GM12892 (cell line): ENCODE results near the gene ZDHHC4.
"Not testable (repeated sequence)": the region's sequence is repeated elsewhere in the genome, so short reads cannot be mapped to it uniquely, and the experiment has no call there.

Experiments
- DNase-seq: peaks from one replicate; pipeline ENCODE4 v3.0.0; 2011; ENCODE audit not compliant: insufficient read length
- FAIRE-seq: peaks from 2 replicates; lab custom pipeline; 2011; peaks lifted over from hg19 to GRCh38; lab: Jason Lieb, UNC
- POLR2A ChIP-seq: IDR thresholded peaks from 2 replicates; pipeline ENCODE4 v1.6.1; 2011; ENCODE audit warnings: low read depth, low read length, control low read depth
- POLR2AphosphoS5 ChIP-seq: IDR thresholded peaks from 2 replicates; pipeline ENCODE4 v1.6.1; 2011; ENCODE audit warnings: low read depth, low read length, control low read depth
- TAF1 ChIP-seq: IDR thresholded peaks from 2 replicates; pipeline ENCODE4 v1.6.1; 2011; ENCODE audit warnings: low read depth, mild to moderate bottlenecking, control low read depth, low read length, borderline replicate concordance

Gene ZDHHC4

DNA sequence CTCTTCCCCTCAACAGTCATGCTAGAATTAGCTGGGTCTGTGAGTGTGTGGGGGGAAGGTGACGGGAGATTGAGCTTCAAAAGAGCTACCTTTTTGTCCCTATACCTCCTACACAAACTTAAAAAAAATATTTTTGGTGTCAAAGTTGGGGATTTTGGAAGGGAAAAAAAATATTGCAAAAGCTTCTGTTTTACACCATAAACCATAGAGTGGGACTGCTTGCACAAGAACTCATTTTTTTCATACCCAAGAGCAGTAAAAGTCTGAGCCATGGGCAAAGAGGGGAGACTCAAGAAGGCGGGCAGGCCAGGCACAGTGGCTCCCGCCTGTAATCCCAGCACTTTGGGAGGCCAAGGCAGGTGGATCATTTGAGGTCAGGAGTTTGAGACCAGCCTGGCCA is 9.4 kb upstream of the ZDHHC4 start:
- TF ChIP-seq TAF1 (no peak), POLR2A (no peak), POLR2AphosphoS5 (no peak)
- no peak for DNase-seq
- FAIRE-seq = no peak

DNA sequence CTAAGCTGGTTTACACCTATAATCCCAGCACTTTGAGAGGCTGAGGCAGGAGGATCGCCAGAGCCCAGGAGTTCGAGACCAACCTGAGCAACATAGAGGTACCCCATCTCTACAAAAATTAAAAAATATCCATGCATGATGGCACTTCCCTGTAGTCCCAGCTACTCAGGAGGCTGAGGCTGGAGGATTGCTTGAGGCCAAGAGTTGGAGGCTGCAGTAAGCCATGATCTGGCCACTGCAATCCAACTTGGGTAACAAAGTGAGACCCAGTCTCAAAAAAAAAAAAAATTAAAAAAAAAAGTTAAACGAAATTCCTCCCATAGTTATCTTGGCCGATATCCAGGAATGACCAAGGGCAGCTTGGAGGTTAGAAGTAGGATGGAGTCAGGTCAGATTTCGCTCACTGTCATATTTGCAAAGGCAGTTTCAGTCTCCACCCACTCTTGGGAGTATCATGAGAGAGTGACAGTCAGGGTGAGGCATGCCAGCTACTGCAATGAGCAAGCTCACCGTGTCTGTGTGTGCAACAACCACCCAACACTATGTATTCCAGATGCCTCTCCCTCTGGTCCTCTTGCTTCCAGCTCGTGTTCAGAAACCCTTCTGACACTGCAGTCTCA is 6.0 kb upstream of the ZDHHC4 start:
- FAIRE-seq = no peak
- TF ChIP-seq TAF1 (no peak), POLR2AphosphoS5 (no peak)
- no peak for DNase-seq

DNA sequence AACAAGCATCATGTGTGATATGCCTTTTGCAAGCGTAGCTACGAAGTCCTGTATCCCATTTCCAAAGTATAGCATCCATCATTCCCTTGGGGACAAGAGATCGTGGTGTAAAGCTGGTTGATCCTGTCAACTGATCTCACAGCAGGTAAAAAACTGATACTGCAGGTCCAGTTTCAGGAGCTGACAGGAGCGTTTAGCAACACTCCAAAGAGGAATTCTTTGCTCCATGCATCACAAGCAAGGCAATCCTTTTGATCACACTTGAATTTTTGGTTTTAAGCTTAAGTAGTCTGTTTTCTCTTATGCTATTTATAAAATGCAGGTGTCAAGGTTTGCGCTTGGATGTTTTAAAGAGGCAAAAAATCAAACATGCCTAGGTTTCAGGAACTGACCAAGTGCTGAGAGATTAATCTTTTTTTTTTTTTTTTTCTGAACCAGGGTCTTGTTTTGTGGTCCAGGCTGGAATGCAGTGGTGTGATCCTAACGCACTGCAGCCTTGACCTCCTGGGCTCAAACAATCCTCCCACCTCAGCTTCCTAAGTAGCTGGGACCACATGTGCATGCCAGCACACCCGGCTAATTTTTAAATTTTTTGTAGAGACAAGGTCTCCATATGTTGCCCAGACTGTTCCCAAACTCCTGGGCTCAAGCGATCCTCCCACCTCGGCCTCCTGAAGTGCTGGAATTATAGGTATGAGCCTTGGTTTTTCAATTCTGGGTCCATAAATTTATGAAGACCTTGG is 1.8 kb upstream of the ZDHHC4 start:
- TF ChIP-seq TAF1 = no peak
- no peak for TF ChIP-seq POLR2A
- TF ChIP-seq POLR2AphosphoS5 = no peak
- DNase-seq (no peak), FAIRE-seq (no peak)

DNA sequence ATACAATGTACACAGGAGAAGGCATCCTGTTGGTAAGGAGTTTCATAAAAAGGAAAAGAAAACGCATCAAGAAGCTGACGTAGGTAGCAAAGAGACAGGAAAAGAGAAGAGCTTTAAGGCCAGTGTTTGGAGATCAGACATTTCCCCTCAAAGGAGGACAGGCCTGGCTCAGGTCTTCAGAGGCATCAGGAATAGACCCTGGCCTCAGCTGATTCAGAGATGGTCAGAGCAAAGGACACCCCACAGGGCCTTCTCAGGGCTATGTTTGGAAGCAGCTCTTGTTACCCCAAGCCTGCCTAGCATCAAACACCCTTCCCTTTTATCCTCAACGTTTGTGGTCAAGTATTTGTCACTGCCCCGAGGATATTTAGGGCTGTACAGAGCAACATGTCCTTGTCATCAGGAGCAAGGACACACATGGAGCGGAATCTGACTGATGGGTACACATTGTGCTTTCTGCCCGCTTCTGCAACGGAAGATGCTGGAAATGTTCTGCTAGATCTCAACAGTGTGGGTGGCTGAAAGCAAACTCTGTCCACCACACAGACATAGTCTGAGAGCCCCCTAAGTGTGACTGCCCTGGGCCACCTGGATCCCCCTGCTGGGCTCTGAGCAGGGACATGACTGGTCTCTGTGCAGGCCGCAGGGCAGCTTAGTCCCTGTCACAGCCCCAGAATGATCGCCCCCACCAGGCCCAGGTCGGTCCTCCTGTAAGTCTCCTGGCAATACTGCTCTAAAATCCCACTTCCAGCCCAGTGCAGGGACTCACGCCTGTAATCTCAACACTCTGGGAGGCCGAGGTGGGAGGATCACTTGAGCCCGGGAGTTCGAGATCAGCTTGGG is 1.0 kb upstream of the ZDHHC4 start:
- TF ChIP-seq TAF1 (no peak), POLR2A (no peak), POLR2AphosphoS5 (no peak)
- no peak for DNase-seq
- FAIRE-seq = no peak

DNA sequence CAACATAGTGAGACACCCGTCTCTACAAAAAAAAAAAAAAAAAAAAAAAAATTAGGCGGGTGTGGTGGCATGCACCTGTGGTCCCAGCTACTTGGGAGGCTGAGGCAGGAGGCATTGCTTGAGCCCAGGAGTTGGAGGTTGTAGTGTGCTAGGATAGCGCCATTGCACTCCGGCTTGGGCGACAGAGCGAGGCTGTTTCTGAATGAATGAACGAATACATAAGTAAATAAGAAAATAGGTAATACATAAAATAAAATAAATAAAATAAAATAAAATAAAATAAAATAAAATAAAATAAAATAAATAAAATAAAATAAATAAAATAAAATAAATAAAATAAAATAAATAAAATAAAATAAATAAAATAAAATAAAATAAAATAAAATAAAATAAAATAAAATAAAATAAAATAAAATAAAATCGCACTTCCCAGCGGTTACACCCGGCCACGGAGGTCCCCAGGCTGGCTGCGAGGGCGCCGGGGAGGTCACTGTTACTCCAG is 336 bp upstream of the ZDHHC4 start:
- DNase-seq, FAIRE-seq: not testable (repeated sequence)

DNA sequence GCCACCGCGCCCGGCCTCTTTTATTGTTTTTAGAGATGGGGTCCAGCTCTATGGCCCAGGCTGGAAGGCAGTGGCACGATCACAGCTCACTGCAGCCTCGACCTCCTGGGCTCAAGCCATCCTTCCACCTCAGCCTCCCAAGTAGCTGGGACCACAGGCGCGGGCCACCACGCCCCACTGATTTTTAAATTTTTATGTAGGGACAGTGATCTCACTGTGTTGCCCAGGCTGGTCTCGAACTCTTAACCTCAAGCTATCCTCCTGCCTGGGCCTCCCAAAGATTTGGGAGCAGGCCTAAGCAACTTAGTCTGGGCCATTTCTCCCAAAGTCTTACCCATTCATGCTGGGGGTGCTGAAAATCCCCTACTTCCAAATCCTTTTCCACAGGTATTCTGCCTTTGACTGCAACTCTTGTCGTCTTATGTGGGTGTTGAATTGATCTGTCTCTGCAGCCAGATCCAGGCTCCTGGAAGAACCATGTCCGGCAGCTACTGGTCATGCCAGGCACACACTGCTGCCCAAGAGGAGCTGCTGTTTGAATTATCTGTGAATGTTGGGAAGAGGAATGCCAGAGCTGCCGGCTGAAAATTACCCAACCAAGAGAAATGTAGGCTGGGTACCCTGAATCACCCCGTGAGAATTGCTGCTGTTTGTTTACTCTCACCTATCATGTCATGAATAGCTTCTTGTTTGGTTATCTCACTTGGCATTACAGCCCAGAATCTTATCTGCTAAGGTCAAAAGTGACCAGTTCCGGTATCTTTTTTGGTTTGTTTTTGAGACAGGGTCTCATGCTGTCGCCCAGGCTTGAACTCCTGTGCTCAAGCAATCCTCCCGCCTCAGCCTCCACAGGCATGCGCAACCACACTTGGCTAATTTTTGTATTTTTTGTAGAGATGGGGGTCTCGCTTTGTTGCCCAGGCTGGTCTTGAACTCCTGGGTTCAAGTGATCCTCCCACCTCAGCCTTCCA is 1.1 kb downstream of the ZDHHC4 start:
- no peak for DNase-seq
- FAIRE-seq = no peak
- no peak for TF ChIP-seq POLR2A
- no peak for TF ChIP-seq POLR2AphosphoS5
- no peak for TF ChIP-seq TAF1

DNA sequence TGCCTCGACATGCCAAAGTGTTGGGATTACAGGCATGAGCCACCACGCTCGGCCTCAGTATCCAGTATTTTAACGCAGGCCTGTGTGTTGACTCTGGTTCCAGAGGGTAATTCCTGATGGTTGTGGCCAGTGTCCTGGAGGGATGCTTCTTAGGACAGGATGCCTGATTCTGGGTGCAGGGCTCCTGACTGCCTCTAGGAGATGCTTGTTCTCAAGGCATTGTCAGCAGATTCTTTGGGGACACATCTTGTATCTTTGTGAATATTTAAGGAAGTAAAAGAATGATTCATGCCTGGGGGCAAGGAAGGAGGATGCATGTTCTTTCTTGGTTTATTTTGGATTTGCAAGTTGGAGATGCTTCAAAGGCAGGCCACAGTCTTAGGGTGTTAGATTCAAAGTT is 2.2 kb downstream of the ZDHHC4 start:
- DNase-seq = no peak
- no peak for FAIRE-seq
- TF ChIP-seq TAF1 (no peak), POLR2A (no peak), POLR2AphosphoS5 (no peak)

DNA sequence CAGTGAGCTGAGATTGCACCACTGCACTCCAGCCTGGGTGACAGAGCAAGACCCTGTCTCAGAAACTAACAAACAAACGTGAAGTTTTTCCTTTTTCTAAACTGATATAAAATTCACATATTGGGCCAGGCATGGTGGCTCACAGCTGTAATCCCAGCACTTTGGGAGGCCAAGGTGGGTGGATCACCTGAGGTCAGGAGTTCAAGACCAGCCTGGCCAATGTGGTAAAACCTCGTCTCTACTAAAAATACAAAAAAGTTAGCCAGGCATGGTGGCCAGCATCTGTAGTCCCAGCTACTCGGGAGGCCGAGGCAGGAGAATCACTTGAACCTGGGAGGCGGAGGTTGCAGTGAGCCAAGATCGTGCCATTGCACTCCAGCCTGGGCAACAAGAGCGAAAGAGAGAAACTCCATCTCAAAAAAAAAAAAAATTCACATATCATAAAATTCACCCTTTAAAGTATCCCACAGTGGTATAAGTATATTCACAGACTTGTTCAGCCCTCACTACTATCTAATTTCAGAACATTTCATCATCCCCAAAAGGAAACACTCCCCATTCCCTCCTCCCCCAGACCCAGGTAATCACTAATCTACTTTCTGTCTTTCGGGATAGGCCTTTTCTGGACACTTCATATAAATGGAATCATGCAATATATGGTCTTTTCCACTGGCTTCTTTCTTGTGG is 8.6 kb downstream of the ZDHHC4 start:
- FAIRE-seq, DNase-seq: not testable (repeated sequence)

DNA sequence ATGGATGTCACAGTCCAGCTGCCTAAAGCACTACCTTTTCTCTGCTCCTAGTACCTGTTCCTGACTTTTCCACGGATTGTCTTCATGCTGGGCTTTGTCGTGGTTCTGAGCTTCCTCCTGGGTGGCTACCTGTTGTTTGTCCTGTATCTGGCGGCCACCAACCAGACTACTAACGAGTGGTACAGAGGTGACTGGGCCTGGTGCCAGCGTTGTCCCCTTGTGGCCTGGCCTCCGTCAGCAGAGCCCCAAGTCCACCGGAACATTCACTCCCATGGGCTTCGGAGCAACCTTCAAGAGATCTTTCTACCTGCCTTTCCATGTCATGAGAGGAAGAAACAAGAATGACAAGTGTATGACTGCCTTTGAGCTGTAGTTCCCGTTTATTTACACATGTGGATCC is 11.3 kb downstream of the ZDHHC4 start:
- no peak for DNase-seq
- TF ChIP-seq POLR2AphosphoS5 = no peak
- no peak for TF ChIP-seq POLR2A
- TF ChIP-seq TAF1 = no peak
- no peak for FAIRE-seq

DNA sequence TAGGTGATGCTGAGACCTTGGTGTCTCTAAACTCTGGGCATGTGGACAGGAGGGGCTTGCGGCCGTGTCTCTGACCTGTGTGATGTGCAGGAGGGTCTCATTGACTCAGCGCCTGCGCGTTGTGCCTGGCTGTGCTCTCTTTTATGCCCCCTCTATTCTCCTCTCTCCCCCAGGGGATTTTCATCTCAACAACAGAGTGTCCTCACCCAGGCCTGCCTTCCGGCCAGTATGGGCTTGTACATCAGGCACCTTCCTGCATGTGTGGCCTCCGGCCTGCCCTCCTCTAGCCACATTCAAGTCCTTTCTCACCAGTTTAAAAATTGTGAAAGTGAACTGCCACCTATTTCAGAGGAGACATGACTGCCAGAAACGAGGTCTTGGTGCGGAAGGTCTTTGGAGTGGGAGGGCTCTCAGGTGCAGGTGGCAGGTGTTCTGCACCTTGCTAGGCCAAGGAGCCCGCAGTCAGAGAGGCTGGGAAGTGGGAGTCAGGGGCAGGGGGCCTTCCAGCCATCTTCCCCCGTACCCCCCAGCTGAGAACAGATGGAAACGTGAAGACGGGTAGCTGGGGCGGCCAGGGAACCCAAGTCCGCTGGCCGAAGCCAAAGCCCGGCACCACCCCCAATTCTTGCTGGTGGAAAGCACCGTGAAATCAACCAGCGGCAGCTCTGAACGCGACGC is 12.0 kb downstream of the ZDHHC4 start:
- TF ChIP-seq TAF1 (no peak), POLR2A (no peak), POLR2AphosphoS5 (no peak)
- FAIRE-seq (no peak), DNase-seq (no peak)
